Dermis blood vessel endothelial cell (primary cell): Measurements from ENCODE around the gene CASZ1. TPM values are rescaled to one million over a fixed set of nuclear protein-coding genes. Genes with fewer than 3 reads are reported as not detected.

ENCODE experiments used
- DNase-seq: peaks from one replicate; pipeline ENCODE4 v3.0.0; 2010
- total RNA-seq: library from RNA; depleted of rRNA; stranded (reverse); fragments of >200 nt; gene quantifications from 2 replicates; pipeline ENCODE4 v1.2.3, GENCODE V29; 2014

Gene CASZ1
- total RNA-seq, 1 donor from 2014 or later, result 4.3 TPM

DNA sequence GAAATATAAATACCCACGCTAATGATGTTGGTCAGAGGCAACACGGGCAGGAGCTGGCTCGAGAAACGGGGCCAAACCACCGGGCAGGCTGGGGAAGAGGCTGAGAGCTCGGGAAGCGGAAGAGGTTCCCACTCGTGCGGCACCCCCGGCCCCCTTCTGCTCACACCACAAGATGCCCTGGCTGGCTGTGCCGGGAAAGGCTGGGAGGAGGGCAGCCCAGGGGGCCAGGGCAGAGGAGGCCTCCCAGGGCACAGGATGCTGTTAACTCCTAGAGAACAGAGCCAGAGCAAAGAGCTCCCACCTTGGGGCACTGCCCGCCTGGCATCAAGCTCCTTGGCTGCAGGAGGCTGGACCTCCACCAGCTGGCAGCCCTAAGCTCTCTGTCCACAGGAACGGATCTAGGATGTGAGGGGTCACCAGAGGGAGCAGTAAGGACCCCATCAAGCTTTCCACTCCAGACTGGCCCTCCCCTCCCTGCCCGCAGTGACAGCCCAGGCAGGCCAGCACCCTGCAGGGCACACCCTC, 44.8 kb downstream of the CASZ1 start:
- no peak for DNase-seq

DNA sequence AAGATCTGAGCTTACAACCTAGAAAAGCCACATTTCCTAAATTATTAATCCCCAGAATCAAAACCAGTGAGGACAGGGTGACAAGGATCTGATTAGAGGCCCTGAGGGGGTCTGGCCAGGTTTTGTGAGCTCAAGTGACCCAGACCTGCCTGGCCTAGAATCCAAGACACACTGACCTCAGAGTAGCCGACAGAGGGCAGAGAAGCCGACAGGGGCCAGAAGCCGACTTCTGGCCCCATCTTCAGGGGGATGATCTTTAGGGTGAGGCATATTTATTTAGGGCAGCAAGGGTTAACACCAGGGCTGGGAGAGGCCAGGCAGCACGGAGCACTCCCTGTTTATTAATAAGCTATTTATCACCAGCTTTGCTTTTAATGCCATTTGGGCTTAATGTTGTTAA, 45.3 kb downstream of the CASZ1 start:
- no peak for DNase-seq

DNA sequence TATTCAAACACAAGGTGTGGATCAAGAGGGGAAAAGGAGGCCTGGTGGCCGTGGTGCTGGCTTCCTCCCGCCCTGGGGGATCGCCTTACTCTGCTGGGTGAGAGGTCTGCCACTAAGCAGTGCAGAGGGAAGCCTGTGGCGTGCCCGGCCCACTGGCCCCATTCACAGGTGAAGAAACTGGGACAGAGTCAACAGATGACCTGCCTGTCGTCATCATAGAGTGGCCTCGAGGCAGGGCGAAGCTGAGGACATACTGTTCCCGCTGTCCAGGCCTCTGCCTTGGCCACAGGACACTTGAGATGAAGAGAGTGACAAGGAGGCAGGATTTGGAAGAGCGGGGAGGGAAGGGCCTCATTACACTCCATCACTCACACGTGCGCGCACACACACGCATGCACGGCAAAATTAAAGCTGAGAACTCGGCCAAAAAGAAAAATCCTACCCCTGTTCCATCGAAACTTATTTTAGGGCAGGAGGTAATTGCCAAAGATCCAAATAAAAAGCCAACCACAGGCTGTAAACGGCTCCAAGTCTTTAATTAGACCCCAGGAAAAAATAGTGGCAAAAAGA, 50.5 kb downstream of the CASZ1 start:
- DNase-seq, result no peak

DNA sequence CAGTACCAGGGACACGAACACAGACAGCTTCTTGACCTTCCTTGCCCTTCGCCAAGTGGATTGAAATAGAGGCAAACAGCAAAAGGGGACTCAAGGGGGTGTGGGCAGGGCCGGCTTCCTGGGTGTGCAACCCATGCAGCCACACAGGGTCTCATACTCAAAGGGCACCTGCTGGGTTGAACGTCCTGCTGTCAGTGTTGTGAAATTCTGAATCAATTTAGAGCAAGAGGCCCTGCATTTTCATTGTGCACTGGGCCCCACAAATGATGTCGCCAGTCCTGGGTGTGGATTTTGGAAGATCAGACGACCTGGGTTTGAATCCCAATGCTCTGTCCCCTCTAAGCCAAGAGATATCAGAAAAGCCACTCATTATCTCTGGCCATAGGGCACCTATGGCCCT, 51.1 kb downstream of the CASZ1 start:
- DNase-seq, result no peak

DNA sequence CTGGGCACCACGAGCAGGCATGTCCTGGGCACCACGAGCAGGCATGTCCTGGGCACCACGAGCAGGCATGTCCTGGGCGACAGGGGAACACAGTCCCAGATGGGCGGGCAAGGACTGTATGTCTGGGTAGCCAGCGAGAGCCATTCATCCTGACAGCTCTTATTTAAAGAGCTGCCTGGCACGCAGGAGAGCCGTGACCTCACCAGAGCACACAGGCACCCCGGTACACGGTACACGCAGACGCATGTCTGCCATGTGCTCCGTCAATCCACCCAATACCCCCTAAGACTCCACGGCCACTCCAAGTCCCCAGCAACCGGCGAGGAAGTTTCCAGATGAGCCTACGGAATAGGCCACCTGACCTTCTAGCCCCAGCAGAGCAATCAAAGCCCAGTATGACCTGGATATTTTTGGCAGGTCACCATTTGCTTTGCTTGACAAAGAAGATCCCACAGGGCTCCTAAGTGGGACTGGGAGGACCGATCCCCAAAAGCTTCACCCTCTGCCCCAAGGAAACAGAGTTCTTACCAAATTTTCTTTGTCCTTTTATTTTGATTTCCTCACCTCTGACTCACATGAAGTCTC, 51.7 kb downstream of the CASZ1 start:
- DNase-seq, result no peak

DNA sequence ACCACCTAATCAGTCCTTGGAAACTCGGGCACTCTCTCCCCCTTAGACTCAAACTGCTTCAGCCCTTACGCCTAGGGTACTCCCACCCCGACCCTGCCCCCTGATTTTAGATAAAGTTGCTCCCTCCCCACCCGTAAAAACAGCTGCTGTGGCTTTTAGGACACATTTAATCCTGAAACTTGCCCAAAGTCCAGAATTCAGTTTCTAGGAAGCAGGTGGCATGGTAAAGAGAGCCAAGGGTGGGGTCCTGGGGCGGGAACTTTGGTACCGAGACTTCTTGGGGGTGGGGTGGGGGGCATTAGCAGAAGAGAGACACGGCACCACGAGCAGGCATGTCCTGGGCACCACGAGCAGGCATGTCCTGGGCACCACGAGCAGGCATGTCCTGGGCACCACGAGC, 52.4 kb downstream of the CASZ1 start:
- DNase-seq, result no peak

DNA sequence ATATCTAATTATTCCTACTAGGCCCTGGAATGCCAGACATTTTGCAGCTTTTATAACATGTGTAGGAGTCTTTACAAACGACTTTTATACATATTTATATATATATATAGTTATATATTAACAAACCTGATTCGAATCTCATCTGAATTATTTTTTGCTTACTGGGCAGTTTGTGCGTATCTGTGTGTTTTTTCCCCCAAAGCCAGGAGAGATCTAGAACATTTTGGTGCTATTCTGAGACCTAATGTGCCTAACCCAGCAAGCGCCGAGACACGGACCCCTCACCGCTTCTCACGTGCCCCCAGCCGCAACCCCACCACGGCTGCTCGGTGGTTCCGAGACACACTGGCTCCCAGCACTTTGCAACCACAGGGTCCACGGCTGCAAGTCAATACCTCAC, 54.8 kb downstream of the CASZ1 start:
- no peak for DNase-seq

DNA sequence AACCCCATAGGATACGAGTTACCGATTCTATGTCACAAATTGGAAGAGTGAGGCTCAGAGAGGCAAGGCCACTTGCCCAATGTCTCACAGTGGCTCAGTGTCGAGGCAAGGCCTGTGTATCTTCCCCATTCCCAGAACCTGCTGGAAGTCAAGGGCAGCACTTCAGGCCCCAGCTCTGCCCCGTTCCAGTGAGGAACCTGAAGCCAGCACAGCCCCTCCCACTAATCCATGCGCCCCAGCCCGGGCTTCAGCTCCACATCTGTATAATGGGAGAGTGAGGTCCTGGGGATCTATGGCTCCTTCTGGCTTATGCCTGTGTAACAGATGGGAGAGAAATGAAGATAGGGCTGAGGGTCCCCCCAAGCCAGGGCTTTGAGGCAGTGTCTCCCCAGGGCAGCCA, 56.3 kb downstream of the CASZ1 start:
- DNase-seq, result no peak

DNA sequence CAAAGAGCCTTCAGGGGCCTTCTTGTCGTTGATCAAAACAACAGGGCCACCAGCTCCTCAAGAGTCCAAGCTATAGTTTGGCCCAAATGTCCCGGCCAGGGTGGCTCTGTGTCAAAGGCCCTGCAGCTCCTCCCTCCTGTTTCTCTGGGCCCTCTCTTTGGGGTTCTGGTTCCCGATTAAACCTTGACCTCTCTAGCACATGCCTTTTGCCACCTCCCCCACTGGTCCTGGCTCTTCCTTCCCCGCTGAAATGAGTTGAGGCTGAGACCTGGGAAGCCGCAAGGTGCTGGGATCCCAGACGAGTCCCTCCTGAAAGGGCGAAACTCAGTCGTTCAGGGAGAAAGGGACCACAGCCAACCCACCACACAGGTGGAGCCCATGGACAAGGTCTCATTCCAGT, 56.9 kb downstream of the CASZ1 start:
- DNase-seq, result no peak

DNA sequence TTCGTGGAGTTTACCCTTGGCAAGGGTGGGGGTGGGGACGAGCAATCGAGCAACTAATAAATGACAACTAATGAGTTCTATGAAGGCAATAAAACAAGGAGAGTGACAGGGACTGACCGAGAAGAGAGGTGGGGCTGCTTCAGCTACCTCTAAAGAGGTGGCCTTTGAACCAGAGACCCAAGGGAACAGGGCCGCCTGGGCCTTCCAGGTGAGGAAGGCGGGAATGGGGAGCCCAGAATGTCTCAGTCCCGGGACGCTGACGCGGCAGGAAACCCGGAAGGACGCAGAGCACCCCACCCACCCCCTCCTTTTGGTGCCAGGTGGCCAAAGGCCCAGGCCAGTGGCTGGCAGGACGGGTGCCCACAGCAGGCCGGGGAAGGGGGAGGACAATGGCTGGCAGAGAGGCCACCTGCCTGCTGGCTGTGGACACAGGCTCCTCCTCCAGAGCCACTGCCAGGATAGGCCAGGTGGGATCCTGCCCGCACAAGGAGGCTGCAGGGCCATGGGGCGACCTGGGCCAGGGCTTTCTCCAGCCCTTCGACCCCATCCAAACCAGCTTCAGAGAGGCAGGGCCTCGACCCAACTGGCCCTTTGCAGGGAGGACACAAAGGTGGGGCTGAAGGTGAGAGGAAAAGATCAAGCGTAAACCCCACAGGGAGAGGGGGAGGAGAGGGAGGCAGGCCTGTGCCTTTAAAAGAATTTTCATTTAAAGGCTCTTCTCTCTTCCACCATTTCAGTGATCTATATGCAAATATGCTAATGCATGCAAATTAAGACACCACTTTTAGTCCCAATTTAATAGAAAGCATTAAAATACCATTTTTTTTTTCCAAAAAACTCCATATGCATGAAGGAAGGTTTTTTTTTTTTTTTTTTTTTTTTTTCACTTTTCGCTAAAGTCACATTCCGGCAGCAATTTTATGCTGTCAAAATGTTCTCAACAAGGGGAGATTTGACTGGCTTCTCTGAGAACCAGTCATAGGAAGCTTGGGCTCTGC, 58.1 kb downstream of the CASZ1 start:
- DNase-seq, result no peak

DNA sequence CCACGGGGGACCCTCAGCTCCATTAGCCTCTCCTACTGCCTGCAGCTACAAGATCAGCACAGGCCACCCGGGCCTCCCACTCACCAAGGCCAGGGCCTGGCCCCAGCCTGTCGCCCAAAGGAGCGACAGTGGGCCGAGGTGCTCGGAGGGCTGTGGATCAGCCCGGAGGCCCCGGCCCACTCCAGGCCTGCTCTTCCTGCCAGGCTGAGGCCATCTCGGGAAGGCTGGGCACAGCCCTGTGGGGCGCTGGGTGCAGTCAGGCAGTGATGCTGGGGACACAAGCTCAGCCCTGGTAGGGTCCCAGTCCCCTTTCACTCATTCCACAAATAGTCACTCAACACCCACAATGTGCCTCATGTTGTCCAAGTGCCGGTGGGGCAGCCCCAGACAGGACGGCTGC, 58.8 kb downstream of the CASZ1 start:
- no peak for DNase-seq

DNA sequence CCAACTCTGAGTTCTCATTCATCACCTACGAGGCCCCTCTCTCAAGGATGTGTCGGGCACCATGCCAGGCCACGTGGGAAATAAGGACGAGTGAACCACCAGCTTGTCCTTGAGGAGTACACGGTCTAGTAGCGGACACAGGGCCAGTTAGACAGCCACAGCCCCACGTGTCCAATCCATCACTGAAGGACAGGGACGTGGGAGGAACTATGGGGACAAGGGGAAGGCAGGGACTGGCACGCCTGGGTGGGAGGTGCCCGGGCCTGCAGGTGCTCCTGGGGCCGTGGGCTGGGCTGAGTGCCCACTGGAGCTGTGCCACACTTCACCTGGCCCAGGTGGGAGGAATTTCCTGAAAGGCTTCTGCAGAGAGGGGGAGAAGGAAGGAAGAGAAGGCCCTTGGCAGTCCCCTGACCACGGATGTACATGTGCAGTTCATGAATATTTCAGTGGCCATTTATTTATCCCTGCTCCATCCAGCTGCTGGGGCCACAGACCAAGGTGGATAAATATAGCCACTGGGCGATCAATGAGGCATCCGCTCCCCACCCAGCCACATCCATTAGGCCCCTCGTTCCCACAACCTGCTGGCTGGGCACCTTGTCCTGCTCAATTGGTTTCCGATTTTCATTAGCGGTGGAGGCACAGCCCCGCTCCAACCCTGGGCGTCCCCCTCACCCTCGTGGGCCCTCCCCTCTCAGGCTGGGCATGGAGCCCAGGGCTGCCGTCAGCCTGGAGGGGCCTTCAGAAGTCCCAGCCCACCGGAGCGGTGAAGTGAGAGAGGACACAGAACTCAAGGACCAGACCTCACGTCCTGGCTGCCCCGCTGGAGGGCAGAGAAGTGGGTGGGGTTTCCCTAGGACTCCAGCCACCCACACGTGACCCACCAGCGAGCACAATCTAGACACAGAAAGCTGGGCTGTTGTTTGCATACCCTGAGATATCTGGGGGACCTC, 59.5 kb downstream of the CASZ1 start:
- DNase-seq, result no peak

DNA sequence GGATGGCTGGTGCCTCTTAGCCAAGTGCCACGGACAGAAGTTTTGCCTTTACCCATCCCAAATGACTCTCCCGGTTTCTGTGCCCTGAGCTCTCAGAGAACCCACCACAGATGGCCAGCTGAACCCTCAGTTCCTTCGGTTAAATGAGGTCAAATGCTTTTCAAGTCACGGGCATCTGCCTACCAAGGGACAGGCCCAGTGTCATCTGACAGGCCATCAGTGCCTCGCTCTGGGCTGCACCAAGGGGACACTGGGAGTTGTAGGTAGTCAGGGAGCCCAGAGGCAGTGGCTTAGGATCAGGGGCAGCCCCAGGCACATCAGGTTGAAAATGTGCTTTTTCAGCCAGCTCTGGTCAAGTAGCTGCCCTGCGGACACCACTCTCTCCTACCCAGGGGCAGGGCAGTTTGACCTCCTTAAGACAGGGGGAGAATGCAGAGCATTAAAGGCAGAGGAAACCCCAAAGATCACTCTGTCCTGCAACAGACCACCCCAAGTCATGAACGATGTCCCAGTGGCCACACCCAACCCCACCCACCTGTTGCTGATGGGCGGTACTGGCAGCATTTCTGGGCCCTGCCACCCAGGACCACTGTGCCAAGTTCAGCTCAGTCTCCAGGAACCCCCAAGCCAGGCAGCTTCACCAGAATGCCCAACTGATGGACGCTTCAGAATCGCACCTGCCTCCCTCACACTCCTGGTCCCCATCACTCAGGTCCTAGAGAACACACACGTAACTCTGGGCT, 60.7 kb downstream of the CASZ1 start:
- DNase-seq, result no peak

DNA sequence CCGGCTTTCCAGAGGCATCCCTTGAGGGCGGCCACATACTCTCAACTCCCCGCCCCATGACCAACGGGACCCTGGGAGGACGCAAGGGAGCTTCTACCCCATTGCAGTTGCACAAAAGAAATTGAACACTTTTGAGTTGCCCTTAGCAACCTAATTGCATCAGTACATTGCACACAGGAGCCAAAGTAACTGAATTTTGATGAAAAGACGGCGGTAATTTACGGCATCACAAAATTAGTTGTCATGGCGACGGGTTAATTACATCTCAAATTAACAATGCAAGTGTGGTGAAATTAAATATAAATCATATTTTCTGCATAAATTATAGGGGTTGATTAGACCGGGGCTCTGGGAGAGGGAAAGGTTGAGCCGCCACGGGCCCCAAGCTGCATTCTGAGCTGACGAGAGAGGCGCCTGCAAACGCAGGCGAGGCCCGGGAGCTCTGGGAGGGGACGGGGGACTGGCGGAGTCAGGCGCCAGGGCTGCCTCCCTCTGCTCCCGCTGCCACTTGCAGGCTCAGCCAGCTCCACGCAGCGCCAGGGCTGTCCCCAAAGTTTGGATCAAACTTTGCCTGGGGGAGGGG, 61.4 kb downstream of the CASZ1 start:
- no peak for DNase-seq

DNA sequence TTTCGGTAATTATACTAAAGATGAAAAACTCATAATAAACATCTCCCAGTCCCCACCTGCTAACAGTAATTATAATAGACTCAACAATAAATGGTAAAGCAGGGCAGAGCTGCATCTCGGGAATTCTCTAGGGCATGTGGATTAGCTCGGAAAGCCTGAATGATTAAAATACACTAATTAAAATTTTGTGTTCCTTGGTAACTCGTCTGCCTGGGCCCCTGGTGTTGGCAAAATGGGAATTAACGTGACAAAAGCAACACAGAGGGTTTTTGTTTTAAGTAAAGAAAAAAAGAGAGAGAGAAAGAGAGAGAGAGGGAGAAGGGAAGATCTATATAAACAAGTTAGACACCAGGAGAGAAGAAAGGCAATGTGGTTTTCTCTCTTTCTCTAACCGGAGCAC, 62.1 kb downstream of the CASZ1 start:
- no peak for DNase-seq

DNA sequence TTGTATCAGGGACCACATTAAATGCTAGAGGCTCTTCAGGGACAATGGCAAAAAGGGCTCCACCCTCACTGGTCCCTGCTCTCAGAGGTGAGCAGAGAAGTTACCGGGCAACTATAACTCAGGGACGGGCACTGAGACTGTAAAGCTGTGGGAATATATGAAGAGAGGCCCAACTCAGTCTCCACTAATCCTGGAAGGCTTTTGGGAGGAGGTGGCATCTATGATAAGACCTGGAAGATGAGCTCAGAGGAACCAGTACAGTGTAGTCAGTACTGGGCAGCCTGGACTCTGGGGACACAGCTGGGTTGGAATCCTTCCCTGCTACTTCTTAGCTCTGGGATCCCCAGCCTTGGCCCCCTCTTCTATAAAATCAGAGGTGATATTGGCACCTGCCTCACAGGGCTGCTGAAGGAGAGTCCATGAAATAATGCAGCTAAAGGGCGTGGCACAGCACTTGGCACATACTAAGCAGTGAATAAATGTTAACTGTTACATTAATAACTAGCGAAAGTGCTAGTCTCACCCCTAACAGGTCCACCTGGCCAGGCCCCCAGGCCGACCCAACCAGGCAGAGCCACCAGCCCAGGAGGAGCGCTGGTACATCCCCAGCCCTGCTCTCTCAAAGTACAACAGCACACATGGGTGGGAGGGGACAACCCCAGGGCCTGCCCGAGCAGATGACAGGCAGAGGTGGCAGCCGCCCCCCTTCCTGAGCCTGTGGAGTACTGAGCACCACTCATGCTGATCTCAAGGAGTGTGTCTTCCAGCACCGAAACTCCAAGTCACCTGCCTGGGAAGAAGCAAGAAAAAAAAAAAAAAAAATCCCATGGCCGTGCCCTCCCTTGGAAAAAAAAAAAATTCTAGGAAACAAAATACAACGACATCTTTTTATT, 62.7 kb downstream of the CASZ1 start:
- no peak for DNase-seq

DNA sequence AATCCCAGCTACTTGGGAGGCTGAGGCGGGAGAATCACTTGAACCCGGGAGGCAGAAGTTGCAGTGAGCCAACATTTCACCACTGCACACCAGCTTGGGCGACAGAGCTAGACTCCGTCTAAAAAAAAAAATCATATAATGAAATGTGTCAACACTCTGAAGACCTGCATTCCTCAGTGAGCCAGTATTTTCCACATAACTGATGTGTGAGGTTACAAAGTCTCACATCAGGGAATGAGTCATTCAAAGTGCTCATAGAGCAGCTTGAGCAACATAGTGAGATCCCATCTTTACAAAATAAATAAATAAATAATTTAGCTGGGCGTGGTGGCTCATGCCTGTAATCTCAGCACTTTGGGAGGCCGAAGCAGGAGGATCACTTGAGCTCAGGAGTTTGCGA, 65.5 kb downstream of the CASZ1 start:
- peak; percentile 39 for DNase-seq

DNA sequence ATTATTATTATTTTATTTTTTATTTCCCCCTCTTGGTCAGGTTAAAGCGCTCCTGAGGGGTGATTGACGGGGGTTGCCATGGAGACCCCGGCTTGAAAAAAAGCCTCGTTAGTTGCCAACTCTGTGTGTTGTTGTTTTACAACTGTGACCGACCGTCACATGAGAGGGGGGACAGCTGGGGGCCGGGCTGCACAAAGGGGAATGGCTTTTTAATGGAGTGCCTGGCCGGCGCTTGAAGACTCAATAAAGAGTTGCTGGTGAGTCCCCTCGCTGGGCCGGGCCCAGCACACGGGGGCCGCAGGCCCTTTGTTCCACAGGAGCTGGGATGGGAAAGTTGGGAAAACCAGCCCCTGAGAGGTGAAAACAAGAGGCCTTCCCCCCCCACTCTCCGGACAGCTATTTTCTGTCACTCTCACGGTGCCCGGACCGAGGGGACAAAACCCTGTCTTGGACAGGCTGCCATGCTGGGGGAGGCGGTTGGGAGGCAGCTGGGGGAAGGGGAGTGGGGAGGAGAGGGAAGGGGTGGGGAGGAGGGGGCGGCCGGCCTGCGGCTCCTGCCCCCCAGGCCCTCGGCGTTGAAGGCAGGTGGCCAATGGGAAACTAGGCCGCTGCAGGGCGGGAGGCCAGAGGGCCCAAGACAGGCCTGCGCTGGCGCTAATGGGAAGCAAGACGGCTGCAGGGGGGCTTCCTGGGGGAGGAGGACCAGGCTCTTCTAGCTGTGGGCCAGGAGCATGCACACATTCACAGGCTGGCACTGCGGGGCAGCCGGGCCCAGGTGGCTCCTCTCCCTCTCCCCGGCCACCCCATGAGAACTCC, 67.6 kb downstream of the CASZ1 start:
- no peak for DNase-seq

DNA sequence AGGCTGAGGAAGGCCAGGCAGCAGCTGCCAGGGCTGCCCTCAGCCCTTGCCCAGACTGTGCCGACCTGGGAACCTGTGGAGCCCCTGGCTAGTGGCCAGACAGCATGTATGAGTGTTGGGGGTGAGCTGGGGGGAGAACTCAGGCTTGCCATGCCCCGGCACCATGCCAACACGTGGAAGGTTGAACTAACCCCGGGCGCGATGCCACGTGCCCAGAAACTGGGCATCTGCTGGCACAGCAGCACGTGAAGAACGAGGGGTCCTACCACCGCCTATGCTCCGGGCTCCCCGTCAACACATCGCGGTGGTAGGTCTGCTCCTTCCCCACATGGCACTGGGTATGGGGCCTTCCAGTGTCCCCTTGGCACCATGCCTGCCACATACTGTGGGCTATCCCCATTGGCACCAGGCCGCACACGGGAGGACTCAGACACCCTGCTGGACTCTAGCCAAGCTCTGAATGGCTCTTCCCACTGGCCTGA, 68.7 kb downstream of the CASZ1 start:
- DNase-seq, result no peak
